H1 (cell line): ENCODE measurements around the gene LMX1B. TPM values are rescaled to one million over a fixed set of nuclear protein-coding genes. Genes with fewer than 3 reads are reported as not detected.

ENCODE experiments used
- CTCF ChIA-PET: fragments of 300-600 bp; sonication (Branson Sonifier 250); formaldehyde crosslinking; loops from one replicate; lab custom pipeline; 2021; ENCODE audit not compliant: partially characterized antibody; lab: Charles Lee
- POLR2A ChIA-PET: fragments of 300-600 bp; sonication (Branson Sonifier 250); formaldehyde crosslinking; loops from one replicate; lab custom pipeline; 2021; ENCODE audit warnings: inconsistent platforms; ENCODE audit not compliant: partially characterized antibody; lab: Charles Lee
- DNase-seq, 2 experiments: peaks; one replicate each; pipeline versions ENCODE4 v3.0.0 to v3.0.0-alpha.2; 2010 to 2022; ENCODE audit warnings: low spot score in 2 of 2, low read depth in 1 of 2, mixed read lengths in 1 of 2
- FAIRE-seq: peaks from 2 replicates; lab custom pipeline; 2011; peaks lifted over from hg19 to GRCh38; lab: Jason Lieb, UNC
- H2AFZ ChIP-seq: 2 replicates; pipeline ENCODE4 v1.8.1; 2012; ENCODE audit warnings: low read length, inconsistent platforms
- H2AK5ac ChIP-seq: 2 replicates; pipeline ENCODE4 v1.6.1; 2013; ENCODE audit warnings: low read depth, low read length
- H2BK120ac ChIP-seq: replicated peaks from 2 replicates; pipeline ENCODE3; 2013; ENCODE audit warnings: low read depth, low read length, inconsistent platforms
- H2BK12ac ChIP-seq: 2 replicates; pipeline ENCODE4 v1.6.1; 2013; ENCODE audit warnings: low read depth, low read length
- H2BK15ac ChIP-seq: 2 replicates; pipeline ENCODE4 v1.6.1; 2013; ENCODE audit warnings: low read length
- H2BK20ac ChIP-seq: 2 replicates; pipeline ENCODE4 v1.6.1; 2013; ENCODE audit warnings: low read length
- H2BK5ac ChIP-seq: 2 replicates; pipeline ENCODE4 v1.6.1; 2013; ENCODE audit warnings: low read depth, low read length
- H3K14ac ChIP-seq: 2 replicates; pipeline ENCODE4 v1.6.1; 2013; ENCODE audit warnings: inconsistent platforms; ENCODE audit not compliant: insufficient read length
- H3K18ac ChIP-seq: 2 replicates; pipeline ENCODE4 v1.6.1; 2013; ENCODE audit warnings: low read length; ENCODE audit errors: extremely low read depth
- H3K23ac ChIP-seq: 2 replicates; pipeline ENCODE4 v1.6.1; 2013; ENCODE audit warnings: inconsistent platforms; ENCODE audit not compliant: insufficient read length
- H3K23me2 ChIP-seq: 2 replicates; pipeline ENCODE4 v1.6.1; 2013; ENCODE audit warnings: low read depth, low read length
- H3K27ac ChIP-seq: 2 replicates; pipeline ENCODE4 v1.6.1; 2011; ENCODE audit warnings: low read depth, low read length, inconsistent platforms
- H3K27me3 ChIP-seq, 4 experiments: replicated peaks in 1 of 4; 1 replicate in 1 of 4; 2 replicates in 3 of 4; pipeline versions ENCODE4 v1.6.1 to v1.8.1; 2011 to 2013; ENCODE audit warnings: low read length in 3 of 4, mild to moderate bottlenecking in 3 of 4, inconsistent platforms in 2 of 4, mixed read lengths in 2 of 4, moderate library complexity in 1 of 4; ENCODE audit not compliant: control insufficient read depth in 3 of 4, insufficient read depth in 3 of 4; ENCODE audit errors: extremely low read depth in 1 of 4
- H3K36me3 ChIP-seq, 4 experiments: 2 replicates each; pipeline versions ENCODE4 v1.6.1 to v1.8.1; 2011 to 2013; ENCODE audit warnings: mild to moderate bottlenecking in 4 of 4, low read length in 3 of 4, moderate library complexity in 2 of 4, control low read depth in 1 of 4, inconsistent platforms in 1 of 4; ENCODE audit not compliant: insufficient read depth in 4 of 4, control insufficient read depth in 2 of 4
- H3K4ac ChIP-seq: replicated peaks from 2 replicates; pipeline ENCODE3; 2013; ENCODE audit warnings: low read length, low read depth, mixed read lengths, inconsistent platforms; ENCODE audit not compliant: insufficient read length
- H3K4me1 ChIP-seq, 4 experiments: replicated peaks in 1 of 4; 1 replicate in 1 of 4; 2 replicates in 3 of 4; pipeline versions ENCODE4 v1.6.1 to v1.8.1; 2011 to 2013; ENCODE audit warnings: low read length in 3 of 4, inconsistent platforms in 2 of 4, mixed read lengths in 1 of 4; ENCODE audit not compliant: insufficient read depth in 4 of 4, control insufficient read depth in 3 of 4
- H3K4me2 ChIP-seq, 2 experiments: 2 replicates each; pipeline versions ENCODE4 v1.6.1 to v1.8.1; 2011 to 2013; ENCODE audit warnings: low read depth in 2 of 2, low read length in 2 of 2, control low read depth in 1 of 2, inconsistent platforms in 1 of 2, mild to moderate bottlenecking in 1 of 2; ENCODE audit not compliant: insufficient read depth in 1 of 2
- H3K4me3 ChIP-seq, 4 experiments: fragments of 200-600, 300-600 bp in 1 of 4; sonication (generic), shearing (Covaris generic), sonication (Bioruptor Twin) in 1 of 4; 2 replicates each; pipeline versions ENCODE4 v1.5.1 to v1.8.1; 2011 to 2016; ENCODE audit warnings: low read length in 4 of 4, low read depth in 3 of 4, control low read depth in 2 of 4, inconsistent platforms in 2 of 4, mild to moderate bottlenecking in 2 of 4, mixed read lengths in 1 of 4, moderate library complexity in 1 of 4; ENCODE audit not compliant: insufficient read depth in 2 of 4; ENCODE audit errors: extremely low read depth in 1 of 4
- H3K56ac ChIP-seq: replicated peaks from 2 replicates; pipeline ENCODE3; 2013; ENCODE audit warnings: low read depth, mild to moderate bottlenecking, mixed read lengths, low read length, inconsistent platforms; ENCODE audit not compliant: insufficient read length
- H3K79me1 ChIP-seq: 2 replicates; pipeline ENCODE4 v1.6.1; 2013; ENCODE audit warnings: low read depth, low read length, control low read depth
- H3K79me2 ChIP-seq, 2 experiments: 2 replicates each; pipeline versions ENCODE4 v1.6.1 to v1.8.1; 2012 to 2013; ENCODE audit warnings: low read length in 2 of 2, mild to moderate bottlenecking in 2 of 2, inconsistent platforms in 1 of 2; ENCODE audit not compliant: insufficient read depth in 2 of 2, control insufficient read depth in 1 of 2
- H3K9ac ChIP-seq, 4 experiments: replicated peaks in 1 of 4; 1 replicate in 1 of 4; 2 replicates in 3 of 4; pipeline versions ENCODE4 v1.6.1 to v1.8.1; 2011 to 2013; ENCODE audit warnings: low read depth in 3 of 4, low read length in 3 of 4, control low read depth in 2 of 4, mild to moderate bottlenecking in 2 of 4, moderate library complexity in 2 of 4, inconsistent platforms in 1 of 4; ENCODE audit errors: extremely low read depth in 1 of 4
- H3K9me3 ChIP-seq, 2 experiments: 2 replicates each; pipeline versions ENCODE4 v1.6.1 to v1.8.1; 2012 to 2013; ENCODE audit warnings: mild to moderate bottlenecking in 2 of 2, moderate library complexity in 2 of 2, control low read depth in 1 of 2, inconsistent platforms in 1 of 2, low read depth in 1 of 2, low read length in 1 of 2, mixed read lengths in 1 of 2; ENCODE audit not compliant: insufficient read depth in 2 of 2
- H4K20me1 ChIP-seq, 2 experiments: replicated peaks in 1 of 2; 2 replicates each; pipeline versions ENCODE3 to v1.8.1; 2011 to 2013; ENCODE audit warnings: inconsistent platforms in 2 of 2, low read length in 2 of 2, mild to moderate bottlenecking in 1 of 2; ENCODE audit not compliant: insufficient read depth in 2 of 2, control insufficient read depth in 1 of 2
- H4K5ac ChIP-seq: 2 replicates; pipeline ENCODE4 v1.6.1; 2013; ENCODE audit warnings: low read length, low read depth, mixed read lengths, inconsistent platforms; ENCODE audit not compliant: insufficient read length
- H4K8ac ChIP-seq: 2 replicates; pipeline ENCODE4 v1.8.0; 2013; ENCODE audit warnings: mild to moderate bottlenecking, moderate library complexity, low read length, inconsistent platforms; ENCODE audit not compliant: insufficient read depth; ENCODE audit errors: extremely low read depth
- H4K91ac ChIP-seq: replicated peaks from 2 replicates; pipeline ENCODE3; 2013; ENCODE audit warnings: low read length, mixed read lengths, inconsistent platforms; ENCODE audit not compliant: insufficient read length
- EGR1 ChIP-seq: IDR thresholded peaks from 2 replicates; pipeline ENCODE4 v1.6.1; 2011; ENCODE audit warnings: low read depth, low read length, borderline replicate concordance
- HDAC6 ChIP-seq: IDR thresholded peaks from one replicate; pipeline ENCODE4 v1.7.1; 2012; ENCODE audit warnings: low read depth, mild to moderate bottlenecking, inconsistent platforms, low read length, moderate library complexity
- NANOG ChIP-seq: IDR thresholded peaks from 2 replicates; pipeline ENCODE4 v1.6.1; 2011; ENCODE audit warnings: low read length, low read depth, mild to moderate bottlenecking, inconsistent platforms; ENCODE audit not compliant: insufficient read depth, poor library complexity, severe bottlenecking
- SIX5 ChIP-seq: IDR thresholded peaks from 2 replicates; pipeline ENCODE4 v1.6.1; 2011; ENCODE audit warnings: mild to moderate bottlenecking, low read depth, low read length
- WGBS, 2 experiments: shearing (Covaris generic) in 1 of 2; methylation state at CpG; one replicate each; pipeline versions ENCODE4 v1.1.6 to v1.1.7; 2013 to 2015; ENCODE audit warnings: low lambda C conversion rate in 2 of 2, mixed read lengths in 2 of 2, inconsistent platforms in 1 of 2, low coverage in 1 of 2, missing lambda C conversion rate in 1 of 2; ENCODE audit not compliant: insufficient replicate concordance in 2 of 2, insufficient coverage in 1 of 2, insufficient read length in 1 of 2; ENCODE audit errors: extremely low coverage in 1 of 2, missing lambda C conversion rate in 1 of 2; 5-methylcytosine and 5-hydroxymethylcytosine counted together
- polyA plus RNA-seq, 7 experiments: library from polyadenylated mRNA; depleted of rRNA in 3 of 7; stranded (reverse) in 5 of 7; unstranded in 2 of 7; fragments of >200 nt in 5 of 7; fragments of 200-250 nt in 2 of 7; gene quantifications; 1 replicate in 5 of 7; 2 replicates in 1 of 7; 4 replicates in 1 of 7; pipeline versions ENCODE4 v1.2.1 to v1.2.3, GENCODE V29; 2011 to 2013; ENCODE audit warnings: missing spikeins in 2 of 7, mixed read lengths in 2 of 7
- total RNA-seq: library from RNA; stranded (reverse); fragmentation: NEBNext Ultra II Directional; extraction: Animal tissue kit (Norgen Biotek cat#: 25700); gene quantifications from 2 replicates; pipeline ENCODE4 v1.2.1, GENCODE V29; 2021
- TF ChIP-seq, protein P1 (sequence below): IDR thresholded peaks from 2 replicates; pipeline ENCODE4 v1.6.1; 2012; ENCODE audit warnings: low read length, inconsistent platforms
- TF ChIP-seq, protein P2 (sequence below), 3 experiments: IDR thresholded peaks; 1 replicate in 2 of 3; 2 replicates in 1 of 3; pipeline versions ENCODE4 v1.5.1 to v1.6.1; 2011; ENCODE audit warnings: low read length in 3 of 3, mild to moderate bottlenecking in 3 of 3, inconsistent platforms in 2 of 3, low read depth in 1 of 3, moderate library complexity in 1 of 3; ENCODE audit not compliant: insufficient read depth in 1 of 3; ENCODE audit errors: control extremely low read depth in 1 of 3

The LMX1B gene
- total and polyA plus RNA-seq, 2 of the 8 experiments (the other 6 are each of a cell fraction or from before 2014, with no cell fraction given): 0.09 to 0.37 TPM

DNA sequence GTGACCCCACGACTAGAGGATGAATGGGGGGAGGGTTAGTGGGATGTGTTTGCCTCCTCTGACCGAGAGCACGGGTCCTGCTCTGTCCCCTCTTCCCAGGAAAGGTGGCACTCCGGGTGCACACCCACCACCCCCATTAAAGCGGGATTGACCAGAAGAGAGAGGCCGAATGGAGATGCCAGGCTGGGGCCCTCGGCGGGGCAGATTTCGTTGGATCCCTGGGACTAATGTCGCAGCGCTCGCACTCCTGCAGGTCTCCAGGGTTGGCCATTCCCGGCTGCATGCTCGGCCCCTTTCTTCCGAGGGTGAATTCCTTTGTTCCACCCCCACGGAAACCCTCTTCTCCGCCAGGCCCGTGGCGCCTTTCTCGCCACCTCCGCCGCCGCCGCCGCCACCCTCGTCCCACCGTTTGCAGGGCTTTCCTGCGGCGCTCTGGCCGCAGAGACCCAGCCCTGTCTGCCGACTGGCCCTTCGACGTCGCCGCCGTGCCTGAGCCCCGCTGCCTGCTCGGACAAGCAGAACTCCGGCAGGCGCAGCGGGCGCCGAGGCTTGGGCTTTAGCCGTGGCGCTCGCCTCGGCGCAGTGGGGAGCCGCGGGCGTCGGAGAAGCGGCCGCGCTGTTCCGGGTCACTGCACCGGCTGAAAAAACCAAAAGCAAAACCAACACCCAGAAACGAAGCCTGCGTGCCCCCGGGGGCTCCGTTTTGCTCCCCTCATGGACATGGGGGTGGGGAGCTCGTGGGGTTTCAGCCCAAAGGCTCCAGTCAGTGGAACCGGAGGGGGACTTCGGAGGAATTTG is 11.8 kb downstream of the LMX1B start:
- Histone ChIP-seq H2AFZ (no peak overlapping the region), H2BK15ac (no peak overlapping the region), H3K27ac (no peak overlapping the region), H2BK20ac (no peak overlapping the region; the same call in 1 of the 2 replicates), H2BK120ac (no peak overlapping the region), H3K79me1 (no peaks in the 10 kb centered on the region), H3K36me3 (no peaks in the 10 kb centered on the region; a peak in 1 of 8 replicates), H3K4me2 (peak overlapping the region; percentile 80 to 81), H3K56ac (no peak overlapping the region), H3K18ac (peak overlapping the region; percentile 19; the same call in 1 of the 2 replicates), H2BK12ac (0 out of 2 replicates have a peak overlapping the region, but pooled peaks have one; percentile 39), H3K14ac (no peak overlapping the region), H3K23ac (no peak overlapping the region), H3K9me3 (no peaks in the 10 kb centered on the region), H3K79me2 (no peaks in the 10 kb centered on the region), H3K4me1 (peaks cover 0 to 40% (median 30%) of the 10 kb centered on the region in 4 experiments; a peak in 6 of 7 replicates), H3K4ac (no peak overlapping the region), H3K4me3 (peak overlapping the region; percentile 2 to 56 (median 36); a peak in 6 of 8 replicates), H4K5ac (no peak overlapping the region), H2AK5ac (no peak overlapping the region), H3K23me2 (peaks cover 6% of the 10 kb centered on the region; the same call in 1 of the 2 replicates), H4K8ac (peak overlapping the region; percentile 29; the same call in 1 of the 2 replicates), H2BK5ac (no peak overlapping the region), H4K20me1 (peaks cover 5 to 19% of the 10 kb centered on the region in 2 experiments), H3K9ac (no peak overlapping the region), H4K91ac (peak overlapping the region; percentile 34), H3K27me3 (peaks cover 88 to 100% (median 98%) of the 10 kb centered on the region in 4 experiments)
- peak in 1 of 2 experiments; percentile 61 for DNase-seq
- 2% methylated on average over 33 of the region's 64 CpGs; no CpG with 5 or more reads in 1 of the 2 experiments for WGBS, 2 experiments
- CTCF ChIA-PET: interaction anchor here (0.8 to 20.9 kb wide), 6 partner anchors 9 to 55 kb away, joined by 3 to 323 read pairs (median 8); no protein-coding TSS in a partner anchor
- FAIRE-seq: no peak
- POLR2A ChIA-PET: interaction anchor here (0.6 to 2.0 kb wide), 4 partner anchors 9 to 15 kb away, joined by 3 to 8 read pairs (median 4); partner anchors contain the start of gene LMX1B
- TF ChIP-seq, protein P1, sequence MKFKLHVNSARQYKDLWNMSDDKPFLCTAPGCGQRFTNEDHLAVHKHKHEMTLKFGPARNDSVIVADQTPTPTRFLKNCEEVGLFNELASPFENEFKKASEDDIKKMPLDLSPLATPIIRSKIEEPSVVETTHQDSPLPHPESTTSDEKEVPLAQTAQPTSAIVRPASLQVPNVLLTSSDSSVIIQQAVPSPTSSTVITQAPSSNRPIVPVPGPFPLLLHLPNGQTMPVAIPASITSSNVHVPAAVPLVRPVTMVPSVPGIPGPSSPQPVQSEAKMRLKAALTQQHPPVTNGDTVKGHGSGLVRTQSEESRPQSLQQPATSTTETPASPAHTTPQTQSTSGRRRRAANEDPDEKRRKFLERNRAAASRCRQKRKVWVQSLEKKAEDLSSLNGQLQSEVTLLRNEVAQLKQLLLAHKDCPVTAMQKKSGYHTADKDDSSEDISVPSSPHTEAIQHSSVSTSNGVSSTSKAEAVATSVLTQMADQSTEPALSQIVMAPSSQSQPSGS: no peak
- TF ChIP-seq NANOG (no peak), EGR1 (no peak), HDAC6 (no peak), SIX5 (no peak)
- TF ChIP-seq, protein P2, sequence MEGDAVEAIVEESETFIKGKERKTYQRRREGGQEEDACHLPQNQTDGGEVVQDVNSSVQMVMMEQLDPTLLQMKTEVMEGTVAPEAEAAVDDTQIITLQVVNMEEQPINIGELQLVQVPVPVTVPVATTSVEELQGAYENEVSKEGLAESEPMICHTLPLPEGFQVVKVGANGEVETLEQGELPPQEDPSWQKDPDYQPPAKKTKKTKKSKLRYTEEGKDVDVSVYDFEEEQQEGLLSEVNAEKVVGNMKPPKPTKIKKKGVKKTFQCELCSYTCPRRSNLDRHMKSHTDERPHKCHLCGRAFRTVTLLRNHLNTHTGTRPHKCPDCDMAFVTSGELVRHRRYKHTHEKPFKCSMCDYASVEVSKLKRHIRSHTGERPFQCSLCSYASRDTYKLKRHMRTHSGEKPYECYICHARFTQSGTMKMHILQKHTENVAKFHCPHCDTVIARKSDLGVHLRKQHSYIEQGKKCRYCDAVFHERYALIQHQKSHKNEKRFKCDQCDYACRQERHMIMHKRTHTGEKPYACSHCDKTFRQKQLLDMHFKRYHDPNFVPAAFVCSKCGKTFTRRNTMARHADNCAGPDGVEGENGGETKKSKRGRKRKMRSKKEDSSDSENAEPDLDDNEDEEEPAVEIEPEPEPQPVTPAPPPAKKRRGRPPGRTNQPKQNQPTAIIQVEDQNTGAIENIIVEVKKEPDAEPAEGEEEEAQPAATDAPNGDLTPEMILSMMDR (IDR thresholded peaks at IDR 0.05; ENCODE audit: control extremely low read depth in 1 of 3, insufficient read depth in 1 of 3, low read depth in 1 of 3, low read length in 3 of 3): no peak
